ENCODE data around the gene WFS1. TPM values are rescaled to one million over a fixed set of nuclear protein-coding genes. Genes with fewer than 3 reads are reported as not detected.

Gene WFS1
- total RNA-seq, 2 donors from 2014 or later = 1.1 to 2.6 TPM

- Mint-ChIP-seq H3K27me3 (peaks cover 4% of the 10 kb centered on the region), H3K4me1 (no peaks in the 10 kb centered on the region), H3K36me3 (ENCODE audit: low read depth) (no peaks in the 10 kb centered on the region), H3K27ac (no peak overlapping the region), H3K9me3 (peaks cover 3% of the 10 kb centered on the region), H3K4me3 (no peak overlapping the region)
- ATAC-seq (replicated peaks) = no peak
Observed at GRCh38 chr4:6230502-6230785, 39.2 kb upstream of the WFS1 start.

- Mint-ChIP-seq H3K27me3 (peaks cover under 1% of the 10 kb centered on the region), H3K4me1 (no peaks in the 10 kb centered on the region), H3K27ac (no peak overlapping the region), H3K4me3 (no peak overlapping the region), H3K36me3 (ENCODE audit: low read depth) (no peaks in the 10 kb centered on the region), H3K9me3 (no peaks in the 10 kb centered on the region)
- ATAC-seq (replicated peaks) = no peak
Observed at GRCh38 chr4:6230827-6231662, 38.6 kb upstream of the WFS1 start.

- ATAC-seq (replicated peaks) = no peak
- Mint-ChIP-seq H3K4me1 (no peaks in the 10 kb centered on the region), H3K9me3 (no peaks in the 10 kb centered on the region), H3K4me3 (no peak overlapping the region), H3K27me3 (peaks cover 3% of the 10 kb centered on the region), H3K27ac (no peak overlapping the region), H3K36me3 (ENCODE audit: low read depth) (no peaks in the 10 kb centered on the region)
Observed at GRCh38 chr4:6231663-6232165, 37.9 kb upstream of the WFS1 start.

GRCh38 chr4:6232836-6233785 lies 36.5 kb upstream of the WFS1 start:
- Mint-ChIP-seq H3K4me1 (no peaks in the 10 kb centered on the region), H3K4me3 (no peak overlapping the region), H3K27ac (no peak overlapping the region), H3K36me3 (ENCODE audit: low read depth) (no peaks in the 10 kb centered on the region), H3K9me3 (no peaks in the 10 kb centered on the region), H3K27me3 (peaks cover 3% of the 10 kb centered on the region)
- ATAC-seq (replicated peaks) = no peak

- Mint-ChIP-seq H3K36me3 (ENCODE audit: low read depth) (no peaks in the 10 kb centered on the region), H3K27ac (no peak overlapping the region), H3K27me3 (peaks cover 3% of the 10 kb centered on the region), H3K4me3 (no peak overlapping the region), H3K4me1 (no peaks in the 10 kb centered on the region), H3K9me3 (no peaks in the 10 kb centered on the region)
- no peak for ATAC-seq (replicated peaks)
Observed at GRCh38 chr4:6233929-6234328, 35.7 kb upstream of the WFS1 start.

- Mint-ChIP-seq H3K4me1 (no peaks in the 10 kb centered on the region), H3K27ac (no peak overlapping the region), H3K27me3 (peaks cover 3% of the 10 kb centered on the region), H3K4me3 (no peak overlapping the region), H3K36me3 (ENCODE audit: low read depth) (no peaks in the 10 kb centered on the region), H3K9me3 (no peaks in the 10 kb centered on the region)
- ATAC-seq (replicated peaks) = no peak
Observed at GRCh38 chr4:6235012-6235411, 34.6 kb upstream of the WFS1 start.

- peaks cover 3% of the 10 kb centered on the region for H3K27me3 Mint-ChIP-seq
- no peak for ATAC-seq (replicated peaks)
- no peaks in the 10 kb centered on the region for H3K9me3 Mint-ChIP-seq
- no peak overlapping the region for H3K27ac Mint-ChIP-seq
- no peak overlapping the region for H3K4me3 Mint-ChIP-seq
- H3K4me1 Mint-ChIP-seq = no peaks in the 10 kb centered on the region
- no peaks in the 10 kb centered on the region for H3K36me3 Mint-ChIP-seq (ENCODE audit: low read depth)
Observed at GRCh38 chr4:6235901-6236640, 33.6 kb upstream of the WFS1 start.

- H3K36me3 Mint-ChIP-seq (ENCODE audit: low read depth) = no peaks in the 10 kb centered on the region
- ATAC-seq (replicated peaks) = no peak
- H3K4me1 Mint-ChIP-seq = no peaks in the 10 kb centered on the region
- peaks cover 8% of the 10 kb centered on the region for H3K27me3 Mint-ChIP-seq
- no peak overlapping the region for H3K4me3 Mint-ChIP-seq
- H3K9me3 Mint-ChIP-seq = no peaks in the 10 kb centered on the region
- H3K27ac Mint-ChIP-seq = no peak overlapping the region
Observed at GRCh38 chr4:6236816-6237390, 32.7 kb upstream of the WFS1 start.

- Mint-ChIP-seq H3K4me1 (peaks cover under 1% of the 10 kb centered on the region), H3K27me3 (peaks cover 26% of the 10 kb centered on the region), H3K27ac (no peak overlapping the region), H3K36me3 (ENCODE audit: low read depth) (no peaks in the 10 kb centered on the region), H3K9me3 (peaks cover under 1% of the 10 kb centered on the region), H3K4me3 (no peak overlapping the region)
- ATAC-seq (replicated peaks) = no peak
Observed at GRCh38 chr4:6239486-6239885, 30.2 kb upstream of the WFS1 start.

- Mint-ChIP-seq H3K4me3 (no peak overlapping the region), H3K36me3 (ENCODE audit: low read depth) (no peaks in the 10 kb centered on the region), H3K9me3 (peaks cover 5% of the 10 kb centered on the region), H3K4me1 (peaks cover 5% of the 10 kb centered on the region), H3K27me3 (peaks cover 31% of the 10 kb centered on the region), H3K27ac (no peak overlapping the region)
- no peak for ATAC-seq (replicated peaks)
Observed at GRCh38 chr4:6239968-6240367, 29.7 kb upstream of the WFS1 start.

GRCh38 chr4:6241062-6241845 lies 28.4 kb upstream of the WFS1 start:
- H3K4me1 Mint-ChIP-seq = peaks cover 6% of the 10 kb centered on the region
- ATAC-seq (replicated peaks) = no peak
- no peak overlapping the region for H3K4me3 Mint-ChIP-seq
- H3K27ac Mint-ChIP-seq = no peak overlapping the region
- no peaks in the 10 kb centered on the region for H3K36me3 Mint-ChIP-seq (ENCODE audit: low read depth)
- peaks cover 6% of the 10 kb centered on the region for H3K9me3 Mint-ChIP-seq
- H3K27me3 Mint-ChIP-seq = peaks cover 32% of the 10 kb centered on the region

GRCh38 chr4:6242271-6243029 lies 27.2 kb upstream of the WFS1 start:
- Mint-ChIP-seq H3K4me1 (peaks cover 6% of the 10 kb centered on the region), H3K27me3 (peaks cover 41% of the 10 kb centered on the region), H3K36me3 (ENCODE audit: low read depth) (no peaks in the 10 kb centered on the region), H3K4me3 (no peak overlapping the region), H3K27ac (no peak overlapping the region), H3K9me3 (peaks cover 6% of the 10 kb centered on the region)
- no peak for ATAC-seq (replicated peaks)
